ENCODE measurements around the gene BORCS8. TPM values are rescaled to one million over a fixed set of nuclear protein-coding genes. Genes with fewer than 3 reads are reported as not detected.
A peak's percentile ranks its signal among the peaks of the same experiment; 100 is the strongest.

Gene BORCS8
- polyA plus RNA-seq, 1 donor, result 13.2 TPM

DNA sequence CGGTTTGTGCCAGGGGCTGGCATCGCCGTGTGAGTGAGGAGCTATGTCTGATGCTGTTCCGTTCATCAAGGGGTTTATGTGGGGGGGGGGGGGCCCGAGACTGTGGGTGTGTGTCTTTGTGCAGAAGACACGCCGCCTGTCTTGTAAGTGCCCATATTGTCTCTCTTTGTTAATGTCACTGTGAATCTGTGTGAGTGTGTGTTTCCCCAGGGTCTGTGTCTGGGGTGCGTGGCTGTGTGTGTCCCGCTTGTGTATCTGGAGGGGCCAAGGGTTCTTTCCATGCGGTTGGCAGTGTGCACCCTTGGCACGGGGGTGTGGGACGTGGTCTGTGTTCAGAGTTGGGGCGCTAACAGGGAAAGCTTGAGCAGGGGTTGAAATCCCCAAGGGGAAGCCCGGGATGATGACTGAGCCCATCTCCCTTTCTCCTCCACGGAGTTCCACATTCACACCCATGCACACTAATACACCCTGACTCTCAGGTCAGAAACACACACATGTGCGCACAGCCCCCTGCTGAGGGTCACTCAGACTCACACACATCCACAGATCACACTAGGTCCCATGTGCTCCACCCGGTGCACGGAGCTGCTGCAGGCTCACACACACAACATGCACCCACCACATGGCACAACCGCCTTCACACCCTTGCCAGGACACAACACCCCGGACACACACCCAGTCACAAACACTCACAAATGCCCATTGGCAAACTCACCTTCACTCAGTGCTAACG, 21.6 kb upstream of the BORCS8 start:
- no peak for DNase-seq

DNA sequence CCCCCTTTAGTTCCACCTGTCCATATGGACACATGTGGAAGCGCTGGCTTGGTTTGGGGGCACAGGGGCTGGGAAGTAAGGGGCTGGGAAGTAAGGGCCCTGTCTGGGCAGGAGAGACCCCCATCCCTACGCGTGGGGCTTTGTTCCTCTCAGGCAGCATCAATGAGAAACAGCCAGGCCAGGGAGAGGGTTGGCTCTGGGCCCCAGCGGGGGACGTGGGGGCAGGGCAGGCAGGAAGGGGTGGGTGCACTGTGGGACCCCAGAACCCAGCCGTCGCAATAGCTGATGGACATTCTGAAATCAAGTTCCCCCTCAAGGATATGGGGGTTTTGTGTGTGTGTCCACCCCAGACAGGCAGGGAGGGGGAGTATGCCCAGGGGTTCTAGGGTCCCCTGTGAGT, 21.0 kb upstream of the BORCS8 start:
- no peak for DNase-seq

DNA sequence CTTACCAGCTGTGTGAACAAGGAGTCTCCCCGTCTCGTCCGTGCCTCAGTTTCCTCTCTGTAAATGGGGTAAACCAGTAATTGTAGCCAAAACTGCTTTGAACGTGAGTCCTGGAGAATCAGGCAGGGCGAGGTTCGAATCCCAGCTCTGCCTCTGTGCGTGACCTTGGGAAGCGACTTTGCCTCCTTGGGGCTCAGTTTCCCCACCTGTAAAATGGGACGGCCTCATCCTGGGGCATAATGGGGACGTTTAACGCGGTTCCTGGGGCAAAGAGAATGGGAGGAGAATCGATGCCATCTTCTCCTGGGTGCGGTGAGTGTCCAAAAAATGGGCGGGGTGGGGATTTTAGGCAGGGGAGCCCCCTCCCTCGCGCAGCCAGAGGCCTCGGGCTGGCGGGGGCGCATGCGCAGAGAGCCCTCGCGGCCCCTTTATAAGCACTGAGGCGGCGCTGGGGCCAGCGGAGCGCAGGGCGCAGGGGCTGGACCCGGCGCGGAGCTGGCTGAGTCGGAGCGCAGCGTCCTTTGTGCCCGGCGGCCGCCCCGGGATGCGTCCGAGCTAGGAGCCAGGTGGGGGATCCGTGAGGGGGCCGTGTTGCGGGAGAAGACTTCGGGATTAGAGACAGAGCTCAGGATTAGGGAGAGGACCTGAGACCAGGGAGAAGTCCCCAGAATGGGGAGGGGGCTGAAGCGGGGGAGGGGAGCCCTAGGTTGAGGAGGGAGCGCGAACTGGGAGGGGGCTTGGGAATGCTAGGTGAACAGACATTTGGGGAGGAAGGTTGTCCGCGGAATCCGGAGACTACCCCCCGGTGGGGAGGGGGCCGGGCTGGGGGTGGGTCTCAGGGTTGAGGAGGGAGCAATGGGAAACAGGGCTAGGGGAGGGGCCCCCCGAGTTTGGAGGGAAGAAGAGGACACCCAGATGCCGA, 19.8 kb upstream of the BORCS8 start, which contains the start of gene NCAN:
TSS of gene NCAN (plus strand) at position 460 of the 922 bp plus-strand sequence. CDS start 4,996 bp downstream, outside the sequence.
- no peak for DNase-seq

DNA sequence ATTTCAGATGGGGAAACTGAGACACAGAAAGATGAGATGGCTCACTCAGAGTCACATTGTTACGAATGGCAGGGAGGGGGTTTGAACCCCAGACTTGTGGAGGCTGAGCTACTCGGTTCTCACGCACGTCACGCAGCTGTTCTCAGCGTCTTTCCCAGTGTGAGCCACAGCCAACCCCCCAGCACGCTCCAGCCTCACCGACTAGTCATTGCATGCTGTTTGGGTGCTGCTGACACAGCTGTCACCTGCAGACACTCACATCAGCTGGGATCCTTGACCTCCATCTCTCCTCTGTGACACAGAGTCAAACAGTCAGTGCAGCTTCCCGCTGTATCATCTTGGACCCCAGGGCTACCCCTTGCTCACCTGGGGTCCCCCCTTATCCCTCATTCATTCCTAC, 17.4 kb upstream of the BORCS8 start:
- DNase-seq, result no peak

DNA sequence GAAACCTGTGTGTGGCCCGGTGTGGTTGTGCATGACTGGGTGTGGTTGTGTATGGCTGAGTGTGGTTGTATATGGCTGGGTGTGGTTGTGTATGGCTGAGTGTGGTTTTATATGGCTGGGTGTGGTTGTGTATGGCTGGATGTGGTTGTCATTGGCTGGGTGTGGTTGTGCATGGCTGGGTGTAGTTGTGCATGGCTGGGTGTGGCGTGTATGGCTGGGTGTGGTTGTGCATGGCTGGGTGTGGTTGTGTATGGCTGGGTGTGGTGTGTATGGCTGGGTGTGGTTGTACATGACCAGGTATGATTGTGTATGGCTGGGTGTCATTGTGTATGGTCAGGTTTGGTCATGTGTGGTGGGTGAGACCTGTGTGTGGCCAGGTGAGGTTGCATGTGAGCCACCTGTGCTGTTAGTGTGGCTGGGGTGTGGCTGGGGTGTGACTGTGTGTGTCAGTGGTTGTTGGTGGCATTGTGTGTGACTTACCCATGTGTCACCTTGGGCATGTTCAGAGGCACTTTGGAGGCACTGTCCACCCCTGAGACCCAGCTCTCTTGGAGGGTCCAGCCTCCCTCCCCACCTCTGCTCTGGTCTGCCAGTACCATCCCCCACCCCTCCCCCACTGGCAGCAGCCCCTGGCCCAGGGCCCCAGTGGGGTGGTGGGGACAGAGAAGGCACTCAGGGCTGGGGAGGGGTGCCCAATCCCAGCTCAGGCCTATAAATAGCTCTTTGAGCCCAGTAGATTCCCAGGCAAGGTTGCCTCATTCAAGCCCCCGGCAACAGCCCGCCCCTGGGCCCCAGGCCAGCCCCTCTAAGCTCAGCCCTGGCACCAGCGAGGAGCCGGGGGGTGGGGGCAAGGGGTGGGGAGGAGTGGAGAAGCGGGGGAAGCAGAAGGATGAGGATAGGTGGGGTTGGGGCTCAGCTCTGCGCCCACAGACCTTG, 16.0 kb upstream of the BORCS8 start:
- no peak for DNase-seq

DNA sequence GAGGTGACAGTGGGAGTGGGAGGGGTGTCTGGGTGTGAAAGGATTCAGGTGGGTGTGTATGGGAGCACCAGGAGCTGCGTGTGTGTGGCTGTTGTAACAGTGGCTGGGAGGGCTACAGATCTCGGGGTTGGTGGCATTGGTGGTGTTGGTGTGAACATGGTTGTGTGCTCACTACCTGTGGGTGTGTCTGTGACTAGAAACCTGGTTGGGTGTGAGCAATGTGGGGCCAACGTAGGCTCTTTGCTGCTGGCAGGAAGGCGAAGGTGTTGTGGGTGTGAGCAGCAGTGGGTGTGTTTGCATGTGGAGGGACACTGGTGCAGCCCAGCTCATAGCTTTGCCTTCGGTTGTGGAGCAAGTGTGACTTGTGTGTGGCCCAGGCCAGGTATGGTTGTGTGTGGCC, 15.0 kb upstream of the BORCS8 start:
- DNase-seq, result no peak

DNA sequence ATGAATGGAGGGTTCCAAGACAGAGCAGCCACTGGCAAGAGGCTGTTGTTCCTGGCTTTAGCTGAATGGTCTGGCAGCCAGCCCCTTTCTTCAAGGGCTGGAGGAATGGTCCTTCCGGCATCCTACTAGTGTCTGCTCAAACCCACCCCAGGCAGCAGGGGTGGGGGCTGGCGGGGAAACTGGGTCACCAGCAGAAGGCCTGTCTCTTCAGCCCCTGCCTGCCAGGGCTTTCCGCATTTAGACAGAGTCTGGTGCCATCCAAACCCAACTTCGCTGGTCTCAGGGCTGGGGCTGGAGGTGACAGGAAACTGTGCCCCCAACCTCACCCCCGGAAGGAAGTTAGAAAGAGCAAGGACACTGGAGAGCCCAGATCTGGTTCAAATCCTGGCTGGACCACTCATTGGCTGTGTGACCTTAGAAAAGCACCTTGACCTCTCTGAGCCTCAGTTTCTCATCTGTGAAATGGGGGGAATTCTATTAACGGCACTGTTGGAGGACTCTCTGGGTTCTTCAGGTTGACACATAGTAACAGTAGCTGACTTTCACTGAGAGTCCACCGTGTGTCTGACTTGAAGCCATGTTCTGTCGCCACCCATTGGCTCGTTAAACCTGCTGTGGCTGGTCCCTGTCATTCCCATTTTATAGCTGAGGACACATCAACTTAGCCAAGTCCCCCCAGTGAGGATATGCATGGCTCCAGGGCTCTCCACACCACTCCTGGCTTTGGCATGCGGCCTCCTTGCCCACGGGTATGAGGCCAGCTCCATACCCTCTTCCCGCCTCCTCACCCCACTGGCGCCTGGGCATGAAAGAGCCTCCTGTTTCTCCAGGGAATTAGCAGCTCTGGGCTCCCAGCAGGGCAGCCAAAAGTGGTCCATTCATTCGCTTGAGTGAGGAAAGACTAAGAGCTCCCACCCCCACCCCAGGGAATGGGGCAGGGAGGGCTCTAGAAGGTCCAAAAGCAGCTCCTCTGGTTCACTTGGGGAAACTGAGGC, 13.8 kb upstream of the BORCS8 start:
- DNase-seq, result no peak

DNA sequence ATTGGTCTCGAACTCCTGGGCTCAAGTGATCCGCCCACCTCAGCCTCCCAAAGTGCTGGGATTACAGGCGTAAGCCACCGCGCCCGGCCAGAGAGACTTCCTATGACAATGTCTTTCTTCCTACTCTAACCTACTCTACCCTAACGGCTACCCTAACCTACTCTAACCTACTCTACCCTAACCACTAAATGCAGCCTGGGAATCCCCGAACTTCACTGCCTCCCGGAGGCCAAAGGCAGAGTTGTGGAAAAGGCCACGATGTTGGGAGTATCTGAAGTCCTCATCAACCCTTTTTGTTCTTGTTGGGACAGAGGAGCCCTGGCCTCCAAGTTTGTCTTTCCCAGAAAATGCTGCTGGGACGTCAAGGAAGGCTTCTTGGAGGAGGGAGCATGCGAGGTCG, 12.2 kb upstream of the BORCS8 start:
- DNase-seq, result no peak

DNA sequence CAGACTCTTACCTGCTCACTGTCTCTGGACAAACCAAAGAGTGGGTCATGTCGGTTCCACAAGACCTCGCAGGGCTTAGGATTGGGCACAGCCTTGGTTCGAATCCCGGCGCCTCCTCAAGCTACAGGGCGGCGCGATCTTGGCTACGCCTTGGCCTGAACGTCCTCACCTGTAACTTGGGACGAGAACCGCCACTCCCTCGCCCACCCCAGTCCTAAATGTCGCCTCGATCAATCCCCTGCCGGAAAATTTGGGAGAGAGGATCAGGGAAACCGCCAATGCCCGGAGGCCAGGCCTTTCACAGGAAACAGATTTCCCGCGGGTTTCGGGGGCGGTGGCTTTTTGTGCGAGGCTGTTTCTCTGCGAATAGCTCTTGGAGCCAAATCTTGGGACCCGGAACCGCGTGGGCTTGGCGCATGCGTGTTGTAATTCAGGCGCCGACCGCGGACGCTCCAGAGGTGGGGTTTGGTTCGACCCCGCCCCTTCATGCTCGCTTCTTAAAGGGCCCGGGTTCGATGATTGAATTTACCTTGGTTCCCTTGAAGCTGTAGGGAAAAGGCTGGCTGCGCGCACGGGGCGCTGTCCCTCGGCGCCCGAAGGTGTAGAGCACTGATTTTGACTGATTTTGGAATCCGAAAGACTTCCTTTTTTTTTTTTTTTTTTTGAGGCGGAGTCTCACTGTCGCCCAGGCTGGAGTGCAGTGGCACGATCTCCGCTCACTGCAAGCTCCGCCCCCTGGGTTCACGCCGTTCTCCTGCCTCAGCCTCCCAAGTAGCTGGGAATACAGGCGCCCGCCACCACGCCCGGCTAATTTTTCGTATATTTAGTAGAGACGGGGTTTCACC, 11.3 kb upstream of the BORCS8 start, which contains the start of gene NR2C2AP:
TSS of gene NR2C2AP (minus strand) at position 403 of the 845 bp plus-strand sequence. CDS start at position 49, 354 bp downstream.
- peak; percentile 90 for DNase-seq

DNA sequence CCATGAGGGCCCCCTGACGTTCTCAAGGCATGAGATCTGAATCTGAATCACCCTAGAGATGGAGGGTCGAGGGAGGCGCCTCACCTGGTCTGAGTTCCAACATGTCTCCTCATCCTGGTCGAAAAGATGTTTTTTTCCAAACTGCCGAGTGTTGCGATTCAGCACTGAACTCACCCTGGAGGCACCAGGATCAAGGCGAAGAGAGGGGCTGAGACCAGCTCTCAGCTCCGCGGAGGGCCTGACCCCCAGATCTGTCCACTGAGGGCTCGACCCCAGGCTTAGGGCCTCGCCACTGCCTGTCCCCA, 10.7 kb upstream of the BORCS8 start:
- DNase-seq, result no peak

DNA sequence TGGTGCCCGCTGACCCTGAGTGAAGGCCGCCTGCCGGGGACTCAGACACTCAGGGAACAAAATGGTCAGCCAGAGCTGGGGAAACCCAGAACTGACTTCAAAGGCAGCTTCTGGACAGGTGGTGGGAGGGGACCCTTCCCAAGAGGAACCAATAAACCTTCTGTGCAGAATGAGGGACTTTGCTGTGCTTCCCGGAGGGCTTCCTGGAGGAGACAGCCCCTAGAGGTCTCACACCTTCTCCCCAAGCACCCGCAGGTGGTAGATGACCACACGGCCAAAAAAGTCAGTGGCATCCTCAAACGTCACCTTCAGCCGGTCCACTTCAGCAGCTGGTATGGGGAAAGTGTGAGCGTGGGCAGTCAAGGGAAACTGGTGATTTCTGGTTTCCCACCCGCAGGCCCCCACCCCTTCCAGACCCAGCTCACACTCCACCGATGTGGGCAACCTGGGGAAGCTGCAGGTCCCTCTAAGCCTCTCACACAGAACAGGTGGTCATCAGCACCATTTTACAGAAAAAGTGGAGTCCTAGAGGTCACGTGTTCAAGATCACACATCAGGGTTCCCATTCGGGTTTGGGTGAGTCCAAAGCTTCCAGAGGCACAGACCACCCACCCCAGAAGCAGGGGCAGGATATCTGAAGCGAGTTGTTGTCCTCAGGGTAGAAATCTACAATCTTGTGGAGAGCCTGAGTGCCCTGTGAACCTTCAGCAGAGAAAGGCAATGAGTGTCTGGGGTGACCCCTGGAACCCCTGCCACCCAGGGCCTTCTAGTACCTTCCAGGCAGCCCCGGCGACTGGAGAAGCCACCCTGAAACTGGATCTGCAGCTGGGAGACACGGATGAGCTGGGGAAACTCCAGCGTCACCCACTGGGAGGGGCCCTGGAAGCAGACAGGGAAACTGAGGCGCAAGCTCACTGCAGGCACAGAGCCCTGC, 10.0 kb upstream of the BORCS8 start:
- DNase-seq, result no peak

DNA sequence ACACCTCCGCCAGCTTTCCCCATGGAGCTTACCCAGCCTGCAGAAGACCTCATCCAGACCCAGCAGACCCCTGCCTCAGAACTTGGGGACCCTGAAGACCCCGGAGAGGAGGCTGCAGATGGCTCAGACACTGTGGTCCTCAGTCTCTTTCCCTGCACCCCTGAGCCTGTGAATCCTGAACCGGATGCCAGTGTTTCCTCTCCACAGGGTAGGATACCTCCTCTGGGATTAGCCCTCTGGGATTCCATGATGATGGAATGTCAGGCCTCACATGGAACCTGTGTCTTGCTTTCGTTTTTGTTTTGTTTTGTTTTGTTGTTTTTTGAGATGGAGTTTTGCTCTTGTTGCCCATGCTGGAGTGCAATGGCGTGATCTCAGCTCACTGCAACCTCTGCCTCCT, 2.0 kb upstream of the BORCS8 start:
- no peak for DNase-seq

DNA sequence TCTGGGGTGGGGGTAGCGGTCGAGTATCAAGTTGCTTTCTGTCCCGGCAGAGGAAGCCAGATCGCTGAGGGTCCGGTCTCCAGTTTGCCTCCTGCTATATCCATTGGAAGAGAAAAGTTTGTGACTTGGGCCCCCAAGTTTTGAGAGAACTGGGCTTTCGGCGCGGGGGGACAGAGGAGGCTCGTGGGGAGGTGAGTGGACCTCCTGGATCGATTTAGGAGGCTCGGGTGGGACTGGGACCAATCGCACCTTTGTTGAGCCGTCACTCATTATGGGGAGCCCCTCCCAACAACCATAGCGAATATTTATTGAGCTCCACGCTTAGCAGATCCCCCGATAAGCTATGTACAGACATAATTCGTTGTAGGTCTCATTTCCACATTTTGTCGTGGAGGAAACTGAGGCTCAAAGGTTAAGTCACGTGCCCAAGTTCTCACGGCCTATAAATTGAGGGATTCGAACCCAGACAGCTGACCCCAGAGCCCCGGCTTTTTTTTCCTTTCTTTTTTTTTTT, 1.0 kb upstream of the BORCS8 start:
- no peak for DNase-seq

DNA sequence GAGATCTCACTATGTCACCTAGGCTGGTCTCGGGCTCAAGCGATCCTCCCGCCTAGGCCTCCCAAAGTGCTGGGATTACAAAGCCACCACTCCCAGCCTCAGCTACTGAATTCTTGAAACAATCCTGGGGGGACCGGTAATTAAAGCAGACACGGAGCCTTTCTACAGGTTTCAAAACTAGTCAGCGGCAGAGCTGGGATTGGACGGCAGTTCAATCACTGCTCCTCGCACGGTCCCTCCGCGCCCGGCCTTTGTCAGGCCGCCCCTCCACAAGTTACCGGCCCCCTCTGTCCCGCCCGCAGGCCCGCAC, 229 bp downstream of the BORCS8 start:
- no peak for DNase-seq

DNA sequence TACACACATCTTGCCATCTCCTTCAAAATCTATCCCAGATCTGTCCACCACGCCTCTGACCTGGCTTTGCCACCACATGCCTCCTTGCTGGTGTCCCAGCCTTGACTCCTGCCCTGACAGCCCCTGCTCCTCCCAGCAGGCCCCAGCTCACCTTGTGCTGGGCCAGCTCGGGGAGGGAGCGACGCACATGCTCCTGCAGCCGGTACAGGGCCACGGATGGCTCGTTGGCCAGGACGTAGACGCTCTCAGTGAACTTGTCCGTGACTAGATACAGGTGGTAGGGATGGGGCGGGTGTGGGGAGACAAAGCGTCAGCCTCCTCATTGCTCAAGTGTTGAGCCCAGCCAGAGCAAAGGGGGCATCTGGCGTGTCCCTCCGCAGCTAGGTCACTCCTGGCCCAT, 5.2 kb downstream of the BORCS8 start:
- no peak for DNase-seq

DNA sequence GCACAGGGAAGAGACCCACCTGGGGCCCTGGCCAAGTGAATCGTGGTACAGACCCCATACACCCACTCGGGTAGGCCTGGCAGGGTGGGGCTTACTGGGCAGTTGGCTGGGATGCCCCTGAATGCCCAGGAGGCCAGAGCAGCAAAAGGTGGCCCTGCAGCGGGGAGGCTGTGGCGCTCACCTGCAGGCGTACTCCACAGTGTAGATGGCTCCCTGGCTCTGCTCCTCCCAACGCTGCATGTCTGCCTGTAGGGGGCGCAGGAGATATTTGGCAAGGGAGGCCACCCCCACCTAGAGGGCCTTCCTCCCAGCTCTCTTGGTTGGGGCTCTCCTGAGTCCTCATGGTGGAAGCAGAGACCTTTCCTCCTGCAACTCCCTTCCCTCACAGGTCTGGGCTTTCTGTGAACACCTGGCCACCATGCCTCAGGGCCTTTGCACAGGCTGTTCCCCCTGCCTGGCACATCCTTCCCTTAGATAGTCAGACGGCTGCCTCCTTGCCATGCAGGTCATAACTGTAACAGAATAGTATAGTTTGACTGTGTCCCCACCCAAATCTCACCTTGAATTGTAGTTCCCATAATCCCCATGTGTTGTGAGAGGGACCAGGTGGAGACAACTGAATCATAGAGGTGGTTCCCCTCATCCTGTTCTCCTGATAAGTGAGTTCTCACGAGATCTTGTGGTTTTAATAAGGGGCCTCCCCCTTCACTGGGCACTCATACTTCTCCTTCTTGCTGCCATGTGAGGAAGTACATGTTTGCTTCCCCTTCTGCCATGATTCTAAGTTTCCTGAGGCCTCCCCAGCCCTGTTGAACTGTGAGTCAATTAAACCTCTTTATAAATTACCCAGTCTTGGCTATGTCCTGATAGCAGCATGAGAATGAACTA, 5.9 kb downstream of the BORCS8 start:
- DNase-seq, result no peak

DNA sequence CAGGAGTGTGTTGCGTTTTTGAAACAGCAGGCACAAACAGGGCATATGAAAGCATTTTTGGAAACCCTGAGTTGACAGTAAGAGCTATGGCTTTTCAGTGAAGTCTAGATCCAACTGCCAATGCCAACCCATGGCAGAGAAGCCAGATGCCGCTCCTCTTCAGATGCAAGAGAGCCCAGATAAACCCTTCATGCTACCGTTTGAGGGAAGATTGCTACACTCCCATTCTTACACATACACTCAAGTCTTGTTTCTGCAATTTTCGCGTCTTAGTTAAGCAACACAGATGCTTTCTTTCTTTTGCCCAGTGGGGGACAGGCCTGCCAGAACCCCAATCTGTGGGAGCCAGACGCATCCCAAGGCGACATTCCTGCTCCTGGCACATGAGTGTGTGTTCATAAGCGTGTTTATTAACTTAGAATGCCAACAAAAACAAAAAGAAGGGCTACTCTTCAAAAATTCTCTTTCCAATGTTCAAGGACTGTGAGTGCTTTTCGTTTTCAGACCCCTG, 10.4 kb downstream of the BORCS8 start:
- DNase-seq, result no peak

Data from hindlimb muscle (tissue), 1 donor.